HG03280 (cell line): ENCODE measurements around the gene C16orf82.
"Not testable (repeated sequence)": the region's sequence is repeated elsewhere in the genome, so short reads cannot be mapped to it uniquely, and the experiment has no call there.

Experiments used
- ATAC-seq: cut with Tn5 transposase; IDR thresholded peaks from one replicate; pipeline ENCODE4 v1.9.1; 2021; ENCODE audit warnings: mild to moderate bottlenecking, moderate library complexity; ENCODE audit not compliant: unreplicated experiment

C16orf82 gene

DNA sequence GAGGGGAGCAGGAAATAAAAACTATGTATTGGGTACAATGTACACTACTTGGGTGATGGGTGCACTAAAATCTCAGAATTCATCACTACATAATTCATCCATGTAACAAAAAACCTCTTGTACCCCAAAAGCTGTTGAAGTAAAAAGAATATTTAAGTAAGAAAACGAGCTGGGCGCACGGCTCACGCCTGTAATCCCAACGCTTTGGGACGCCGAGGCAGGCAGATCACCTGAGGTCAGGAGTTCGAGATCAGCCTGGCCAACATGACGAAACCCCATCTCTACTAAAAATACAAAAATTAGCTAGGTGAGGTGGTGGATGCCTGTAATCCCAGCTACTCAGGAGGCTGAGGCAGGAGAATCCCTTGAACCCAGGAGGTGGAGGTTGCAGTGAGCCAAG, 19.3 kb downstream of the C16orf82 start:
- ATAC-seq, result not testable (repeated sequence)

DNA sequence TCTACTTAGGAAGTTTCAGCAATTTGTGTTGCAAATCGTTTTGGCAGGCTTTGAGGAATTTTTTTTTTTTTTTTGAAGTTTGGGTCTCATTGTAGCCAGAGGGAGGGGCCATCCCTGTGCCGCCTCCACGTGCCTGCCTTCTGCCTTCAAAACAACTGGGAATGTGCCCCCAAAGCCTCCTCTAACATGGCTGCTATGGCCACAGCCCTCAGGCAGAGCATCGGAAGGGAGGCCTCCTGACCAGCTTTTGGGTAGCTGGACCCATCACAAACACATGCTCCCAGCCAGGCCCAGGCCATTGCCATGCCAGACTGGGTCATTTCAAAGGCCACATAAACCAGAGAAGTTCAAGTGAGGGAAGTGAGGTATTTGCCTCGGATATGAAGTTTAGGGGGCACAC, 21.5 kb downstream of the C16orf82 start:
- ATAC-seq, result no peak

DNA sequence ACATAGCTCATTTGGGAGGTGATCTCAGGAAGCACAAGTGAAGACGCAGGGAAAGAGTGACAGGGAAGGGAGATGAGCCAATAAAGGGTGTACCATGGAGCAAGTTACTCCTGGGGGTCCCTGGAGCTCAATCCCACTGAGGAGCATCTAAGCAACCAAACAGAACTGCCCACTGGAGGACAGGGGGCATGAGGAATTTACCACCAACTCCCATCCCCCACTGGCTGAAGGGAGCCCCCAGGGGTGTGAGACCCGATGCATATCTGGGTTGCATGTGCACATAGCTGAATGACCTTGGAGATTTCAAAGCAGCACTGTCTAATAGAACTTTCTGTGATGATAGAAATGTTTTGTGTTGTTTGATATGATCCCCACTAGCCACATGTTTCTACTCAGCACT, 29.6 kb downstream of the C16orf82 start:
- no peak for ATAC-seq

DNA sequence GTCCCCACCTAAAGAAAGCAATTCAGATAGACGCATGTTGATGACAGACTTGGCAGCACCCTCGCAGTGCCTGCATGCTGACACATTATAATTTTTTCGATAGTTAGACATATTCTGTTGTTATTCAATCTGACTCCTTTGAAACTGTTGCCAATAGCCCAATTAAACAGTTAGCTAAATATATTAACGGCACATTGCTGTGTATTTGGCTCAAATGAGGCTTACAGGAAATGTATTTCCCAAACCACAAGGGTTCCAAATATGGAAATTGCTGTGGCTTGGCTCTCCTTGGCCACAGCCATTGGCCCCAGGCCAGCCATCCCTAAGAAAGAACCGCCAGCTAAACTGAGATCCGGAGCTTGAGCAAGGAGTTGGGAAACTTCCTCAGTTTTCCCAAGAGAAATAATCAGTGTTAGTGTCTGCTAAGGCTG, 31.1 kb downstream of the C16orf82 start:
- no peak for ATAC-seq

DNA sequence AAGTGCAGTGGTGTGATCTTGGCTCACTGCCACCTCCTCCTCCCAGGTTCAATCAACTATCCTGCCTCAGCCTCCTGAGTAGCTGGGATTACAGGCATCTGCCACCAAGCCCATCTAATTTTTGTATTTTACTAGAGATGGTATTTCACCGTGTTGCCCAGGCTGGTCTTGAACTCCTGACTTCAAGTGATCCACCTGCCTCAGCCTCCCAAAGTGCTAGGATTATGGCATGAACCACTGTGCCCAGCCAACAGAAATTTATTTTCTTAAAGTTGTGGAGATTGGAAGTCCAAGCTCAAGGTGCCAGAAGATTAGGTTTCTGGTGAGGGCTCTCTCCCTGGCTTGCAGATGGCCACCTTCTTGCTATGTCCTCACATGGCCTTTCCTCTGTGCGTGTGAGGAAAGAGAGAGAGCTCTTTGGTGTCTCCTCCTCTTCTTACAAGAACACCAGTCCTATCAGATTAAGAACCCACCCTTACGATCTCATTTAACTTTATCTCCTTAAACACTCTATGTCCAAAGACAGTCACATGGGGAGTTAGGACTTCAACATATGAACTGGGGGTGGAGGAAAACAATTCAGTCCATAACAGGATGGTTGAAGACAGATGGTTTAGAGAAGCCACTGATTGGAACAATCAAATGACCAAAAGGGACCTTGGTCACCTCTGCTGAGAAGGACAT, 31.8 kb downstream of the C16orf82 start:
- no peak for ATAC-seq

DNA sequence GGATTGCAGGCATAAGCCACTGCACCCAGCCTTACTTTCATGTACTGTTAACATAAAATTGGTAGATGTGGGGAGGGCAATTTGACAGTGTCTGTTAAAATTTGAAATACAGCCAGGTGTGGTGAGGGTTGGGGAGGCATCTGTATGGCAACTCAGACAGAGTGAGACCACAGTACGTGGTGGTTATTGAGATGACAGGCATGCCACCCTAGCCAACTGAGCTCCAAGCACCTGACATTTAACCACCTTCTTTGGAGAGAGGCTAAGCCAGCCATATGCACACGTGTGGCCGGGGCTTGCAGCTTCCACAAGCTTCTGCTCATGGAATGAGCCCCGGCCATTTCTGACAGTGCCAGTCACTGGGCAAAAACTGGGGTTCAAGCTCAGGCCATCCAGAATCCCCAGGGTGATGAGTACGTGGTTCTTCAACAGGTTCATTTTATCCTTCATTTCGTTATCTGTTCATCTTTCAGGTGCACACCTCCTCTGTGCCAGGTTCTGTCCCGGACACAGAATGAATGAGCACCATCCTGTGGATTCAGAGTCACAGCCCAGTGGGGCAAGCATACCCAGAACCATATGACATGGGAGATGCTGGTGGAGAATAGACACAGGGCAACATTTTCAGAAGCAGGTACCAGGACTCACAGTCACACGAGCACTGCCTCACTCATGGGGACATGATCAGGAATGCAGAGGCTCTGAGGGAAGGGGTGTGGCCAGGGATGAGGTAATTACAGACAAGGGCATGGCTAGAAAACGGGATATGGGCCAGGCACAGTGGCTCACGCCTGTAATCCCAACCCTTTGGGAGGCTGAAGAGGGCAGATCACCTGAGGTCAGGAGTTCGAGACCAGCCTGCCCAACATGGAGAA, 36.2 kb downstream of the C16orf82 start:
- no peak for ATAC-seq

DNA sequence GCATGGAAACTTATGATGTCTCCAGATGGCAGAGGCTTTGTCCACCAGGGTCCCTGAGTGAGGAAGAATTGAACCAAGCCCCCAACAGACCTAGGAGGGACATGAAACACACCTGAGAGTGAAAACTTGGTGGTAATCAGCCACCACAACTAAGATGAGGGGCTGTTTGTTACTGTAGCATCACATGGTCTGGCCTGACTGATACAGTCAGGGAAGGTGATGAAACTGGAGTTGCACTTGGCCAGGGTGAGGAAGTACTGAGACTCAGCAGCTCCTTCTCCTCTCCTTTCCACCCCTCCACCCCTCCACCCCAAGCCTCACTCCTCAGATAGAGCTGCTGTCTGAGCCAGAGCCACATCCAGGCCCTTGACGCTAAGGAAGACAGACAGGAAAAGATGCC, 37.2 kb downstream of the C16orf82 start:
- ATAC-seq, result no peak

DNA sequence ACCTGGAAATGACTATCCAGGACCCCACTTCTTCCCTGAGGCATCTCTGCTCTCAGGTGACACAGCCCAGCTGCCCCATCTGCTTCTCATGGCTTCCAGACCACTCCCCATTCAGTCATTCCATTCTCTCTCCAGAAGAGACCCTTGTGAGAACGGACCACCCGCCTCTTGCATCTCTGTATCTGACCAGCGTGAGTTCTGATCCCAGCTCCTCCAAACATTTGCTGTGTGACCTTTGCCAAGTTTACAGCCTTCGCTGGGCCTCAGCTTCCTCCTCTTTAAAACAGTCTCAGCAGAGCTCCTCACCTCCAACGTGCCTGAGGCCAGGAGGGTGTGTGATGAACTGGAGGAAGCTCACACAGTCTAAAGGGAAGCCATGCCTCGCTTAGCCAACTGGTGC, 39.6 kb downstream of the C16orf82 start:
- no peak for ATAC-seq

DNA sequence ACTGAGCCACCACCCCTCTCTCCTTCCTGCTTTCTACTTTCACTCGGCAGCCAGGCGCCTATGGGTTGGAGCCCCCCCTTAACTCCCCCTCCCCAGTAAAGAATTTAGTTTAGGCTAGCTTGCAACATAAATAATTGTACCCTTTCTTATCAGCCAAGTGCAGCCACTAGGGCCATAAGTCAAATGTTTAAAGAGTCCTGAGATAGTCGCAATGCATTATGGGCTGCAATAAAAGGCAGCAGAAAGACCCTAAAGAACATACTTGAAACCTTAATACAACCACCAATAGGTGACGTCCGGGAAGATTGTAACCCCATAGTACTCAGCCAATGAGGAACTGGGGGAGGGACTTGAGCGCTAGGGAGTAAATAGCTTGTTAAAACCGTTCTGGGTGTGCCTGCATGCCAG, 40.5 kb downstream of the C16orf82 start:
- no peak for ATAC-seq

DNA sequence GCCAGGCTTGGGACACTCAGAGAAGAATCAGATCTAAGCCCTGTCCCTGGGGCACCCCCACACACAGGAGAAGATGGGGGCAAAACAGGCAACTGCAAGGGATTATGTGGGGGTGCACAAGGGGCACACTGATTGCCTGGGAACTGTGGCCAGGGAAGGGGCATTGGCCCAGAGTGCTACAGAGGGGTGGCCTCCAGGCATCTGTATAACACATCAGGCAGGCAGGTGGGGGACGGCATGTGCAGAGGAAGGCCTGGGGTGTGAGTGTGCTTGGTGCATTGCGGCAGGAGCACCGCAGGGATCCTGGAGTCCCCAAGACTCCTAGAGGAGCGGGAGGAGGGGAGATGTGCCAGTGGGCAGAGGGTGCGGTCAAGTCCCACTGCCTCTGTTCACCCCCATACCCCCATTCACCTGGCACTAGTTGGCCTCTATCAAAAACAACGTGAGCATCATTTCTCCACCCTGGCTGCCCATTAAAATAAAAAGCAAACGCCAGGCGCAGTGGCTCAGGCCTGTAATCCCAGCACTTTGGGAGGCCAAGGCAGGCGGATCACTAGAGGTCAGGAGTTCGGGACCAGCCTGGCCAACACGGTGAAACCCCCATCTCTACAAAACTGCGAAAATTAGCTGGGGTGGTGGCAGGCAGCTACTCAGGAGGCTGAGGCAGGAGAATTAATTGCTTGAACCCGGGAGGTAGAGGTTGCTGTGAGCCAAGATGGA, 41.5 kb downstream of the C16orf82 start:
- no peak for ATAC-seq

DNA sequence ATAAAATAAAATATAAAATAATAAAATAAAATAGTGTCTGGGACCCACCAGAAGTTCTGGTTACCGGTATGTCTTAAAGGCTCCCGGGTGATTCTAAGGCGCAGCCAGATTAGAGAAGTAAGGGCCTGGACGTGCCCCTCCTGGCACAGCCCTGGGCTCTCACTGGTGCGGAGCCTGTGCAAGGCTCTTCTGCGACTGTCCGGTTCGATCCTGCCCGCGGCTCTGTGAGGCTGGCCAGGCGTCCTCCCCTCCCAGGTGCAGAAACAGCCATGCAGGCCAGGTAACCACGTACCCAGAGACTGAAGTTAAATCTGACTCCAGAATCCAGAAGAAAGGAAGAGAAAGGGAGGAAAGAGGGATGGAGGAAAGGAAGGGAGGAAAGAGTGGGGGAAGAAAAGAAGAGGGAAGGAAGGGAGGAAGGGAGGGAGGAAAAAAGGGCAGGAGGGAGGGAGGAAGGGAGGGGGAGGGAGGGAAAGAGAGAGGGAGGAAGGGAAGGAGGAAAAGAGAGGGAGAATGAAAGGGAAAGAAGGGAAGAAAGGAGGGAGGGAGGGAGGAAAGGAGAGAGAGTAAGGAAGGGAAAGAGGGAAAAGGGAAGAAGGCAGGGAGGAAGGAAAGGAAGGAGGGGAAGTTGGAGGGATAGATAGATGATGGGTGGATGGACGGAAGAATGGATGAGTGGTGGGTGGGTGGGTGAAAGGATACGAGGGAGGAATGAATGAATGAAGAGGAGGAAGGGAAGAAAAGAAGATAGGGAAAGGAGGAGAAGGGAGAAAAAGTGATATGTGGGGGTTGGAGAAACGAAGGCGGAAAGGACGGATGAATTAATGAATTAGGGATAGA, 42.3 kb downstream of the C16orf82 start:
- no peak for ATAC-seq

DNA sequence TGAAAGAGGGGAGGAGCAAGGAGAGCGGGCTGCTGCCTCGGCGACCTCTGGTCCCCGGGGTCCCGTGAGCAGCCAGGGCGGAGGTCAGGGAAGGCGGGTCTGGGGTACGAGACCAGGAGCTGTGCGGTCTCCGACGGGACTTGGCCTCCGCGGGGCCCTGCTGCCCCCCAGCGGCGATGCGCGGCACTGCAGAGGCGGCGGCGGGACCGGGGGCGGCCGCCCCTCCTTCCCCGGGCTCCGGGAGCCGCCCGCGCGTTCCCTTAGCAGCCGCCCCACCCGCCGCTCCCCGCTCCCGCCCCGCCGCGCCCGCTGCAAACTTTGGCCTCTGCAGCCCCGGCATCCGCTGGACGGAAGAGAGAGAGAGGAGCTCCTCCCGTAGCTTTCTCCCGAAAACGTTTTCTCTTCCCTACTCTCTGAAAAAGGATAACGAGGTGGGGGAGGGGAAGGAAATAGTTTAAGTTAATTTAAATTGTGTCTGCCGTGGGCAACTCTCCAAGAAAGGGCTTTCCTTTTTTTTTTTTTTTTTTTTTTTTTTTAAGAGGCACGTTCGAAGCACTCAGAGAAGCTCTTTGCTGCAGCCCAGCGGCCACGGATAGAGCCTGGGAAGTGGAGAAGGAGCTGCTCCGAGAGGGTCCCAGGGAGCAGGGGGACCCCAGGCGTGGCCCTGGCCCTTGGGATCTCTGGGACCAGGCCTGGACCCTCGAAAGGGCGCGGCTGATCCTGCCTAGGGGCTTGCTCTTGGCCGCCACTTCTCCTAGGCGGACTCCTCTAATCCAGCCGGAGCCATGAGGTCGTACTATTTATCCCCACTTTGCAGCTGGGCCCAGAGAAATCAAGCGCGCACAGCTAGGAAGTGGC, 43.2 kb downstream of the C16orf82 start:
- no peak for ATAC-seq

DNA sequence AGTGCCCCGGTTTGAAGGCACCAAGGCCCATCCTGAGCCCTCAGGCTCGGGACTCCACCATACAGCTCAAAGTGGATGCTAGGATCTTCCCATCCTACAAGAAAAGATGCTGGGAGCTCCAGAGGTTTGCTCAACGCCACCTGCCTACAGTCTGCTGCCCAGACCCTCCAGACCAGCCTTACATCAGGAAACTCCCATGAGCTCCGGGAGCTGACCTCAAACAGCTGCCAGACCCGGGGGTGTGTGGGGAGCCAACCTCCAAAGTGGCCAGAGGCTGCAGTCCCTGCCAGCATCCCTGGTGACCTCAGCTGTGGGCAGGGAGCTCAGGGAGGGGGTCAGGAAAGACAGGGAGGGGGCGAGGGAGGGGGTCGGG, 43.8 kb downstream of the C16orf82 start:
- ATAC-seq, result no peak

DNA sequence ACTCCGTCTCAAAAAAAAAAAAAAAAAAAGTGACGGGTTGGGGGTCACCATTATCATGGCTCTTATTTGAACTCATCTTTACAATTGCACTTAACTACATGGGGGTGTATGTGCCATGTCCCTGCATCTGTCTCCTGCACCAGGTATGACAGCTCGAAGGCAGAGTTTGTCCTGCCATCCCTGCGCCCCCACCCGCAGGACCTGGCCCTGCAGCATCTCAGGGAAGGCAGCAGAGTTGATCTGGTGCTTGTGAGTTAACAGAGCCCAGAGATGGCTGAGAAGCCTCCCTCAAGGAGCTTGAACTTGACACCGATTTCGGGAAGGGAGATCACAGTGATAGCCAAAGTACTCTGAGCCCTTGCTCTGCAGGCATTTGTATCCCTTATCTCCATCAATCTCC, 44.8 kb downstream of the C16orf82 start:
- no peak for ATAC-seq

DNA sequence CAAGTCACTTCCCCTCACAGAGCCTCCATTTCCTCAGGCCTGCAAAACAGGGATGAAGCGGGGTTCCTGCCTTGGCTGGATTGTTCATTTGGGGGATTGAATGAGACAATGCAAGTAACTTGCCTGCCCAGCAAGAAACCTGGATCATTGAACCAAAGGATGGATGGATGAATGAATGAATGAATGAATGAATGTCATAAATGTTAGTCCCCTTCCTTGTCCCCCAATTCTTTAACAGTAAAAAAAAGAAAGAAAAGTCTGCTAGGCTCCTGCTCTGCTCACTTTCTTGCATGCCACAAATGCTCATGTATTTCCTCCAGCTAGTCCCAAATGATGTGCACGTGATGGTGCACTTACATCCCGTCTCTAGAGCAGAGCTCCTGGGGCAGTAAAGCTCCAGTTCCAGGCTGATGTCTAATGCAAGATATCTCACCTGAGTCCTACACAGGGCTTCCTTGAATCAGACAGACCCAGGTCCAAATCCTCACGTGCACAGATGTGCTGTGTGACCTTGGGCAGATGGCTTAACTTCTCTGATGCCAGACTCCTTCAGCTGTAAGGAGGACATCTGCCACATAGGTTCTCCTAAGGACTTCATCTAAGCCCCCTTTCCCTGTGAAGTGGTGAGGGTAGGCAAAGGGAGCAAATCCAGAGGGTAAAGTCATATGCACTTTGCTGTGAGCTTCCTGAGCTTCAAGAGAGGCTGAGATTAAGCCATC, 45.5 kb downstream of the C16orf82 start:
- no peak for ATAC-seq

DNA sequence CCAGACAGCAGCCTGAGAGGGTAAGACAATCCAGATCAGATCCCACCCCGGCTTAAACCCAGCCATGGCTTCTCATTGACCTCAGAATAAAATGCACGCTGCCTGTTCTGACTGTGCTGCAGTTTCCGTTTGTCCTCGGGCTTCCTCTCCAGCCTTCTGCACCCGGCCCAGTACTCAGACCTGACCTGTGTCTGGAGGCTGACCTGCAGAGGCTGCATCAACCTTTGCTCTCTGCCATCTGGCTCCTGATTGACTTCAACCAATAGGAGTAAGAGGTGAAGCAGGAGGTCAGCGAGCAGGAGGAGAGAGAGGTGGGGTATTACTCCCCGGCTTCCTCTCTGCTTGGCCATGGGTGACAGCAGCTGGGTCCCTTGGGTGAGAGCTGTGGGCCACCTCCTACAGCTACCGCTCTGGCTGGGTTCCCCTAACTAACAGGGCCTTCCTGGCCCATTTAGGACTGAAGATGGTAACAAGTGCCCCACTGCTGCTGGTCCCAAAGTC, 46.7 kb downstream of the C16orf82 start:
- no peak for ATAC-seq

DNA sequence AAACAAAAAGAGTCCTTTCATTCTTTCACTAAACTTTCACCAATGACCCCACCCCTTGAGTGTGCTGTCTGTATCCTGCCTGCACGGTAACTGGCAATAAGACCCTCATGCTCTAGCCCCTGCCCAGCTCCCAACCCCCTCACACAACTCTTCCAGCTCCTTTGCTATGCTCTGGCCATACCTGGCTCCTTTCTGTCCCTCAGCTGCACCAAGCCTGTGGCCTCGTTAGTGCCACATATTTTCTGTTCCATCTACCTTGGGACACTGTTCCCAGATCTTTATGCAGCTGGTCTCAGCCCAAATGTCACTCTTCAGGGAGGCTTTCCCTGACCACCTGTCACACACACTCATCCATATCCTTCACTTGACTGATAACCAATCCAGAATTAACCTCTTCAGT, 47.3 kb downstream of the C16orf82 start:
- no peak for ATAC-seq

DNA sequence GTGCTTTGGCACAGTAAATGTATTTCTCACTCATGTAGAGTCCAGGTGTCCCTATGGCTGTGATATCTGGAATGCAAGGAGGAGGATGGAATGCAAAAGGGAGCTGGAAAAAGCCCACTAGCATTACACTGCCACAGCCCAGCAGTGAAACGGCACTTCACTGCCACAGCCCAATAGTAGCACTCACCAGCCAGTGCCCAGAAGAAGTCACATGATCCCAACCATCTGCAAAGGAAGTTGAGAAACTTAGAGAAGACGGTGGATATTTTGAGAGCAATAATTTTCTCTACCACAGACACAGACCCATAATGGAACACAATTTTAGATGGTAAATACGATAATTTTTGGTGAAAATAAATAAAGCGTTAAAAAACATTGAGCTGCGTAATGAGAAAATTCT, 51.8 kb downstream of the C16orf82 start:
- ATAC-seq, result no peak
